Memory B cell (primary cell): Measurements from ENCODE around the gene MYO1H.
A peak's percentile ranks its signal among the peaks of the same experiment; 100 is the strongest.

ENCODE experiments used
- ATAC-seq: fragments of 150-1000 bp; cut with Tn5 transposase; 2 replicates; pipeline ENCODE4 v1.10.0; 2021; ENCODE audit warnings: low read depth, mild to moderate bottlenecking, moderate library complexity
- DNase-seq, 2 donors: peaks; one replicate each; pipeline ENCODE4 v3.0.0; 2022; ENCODE audit warnings: low spot score in 2 of 2
- H3K27ac Mint-ChIP-seq: one replicate; pipeline ENCODE4 v1.8.0; 2022; ENCODE audit warnings: mild to moderate bottlenecking, moderate library complexity, mixed read lengths
- H3K27me3 Mint-ChIP-seq: one replicate; pipeline ENCODE4 v1.8.0; 2022; ENCODE audit warnings: mixed read lengths
- H3K36me3 Mint-ChIP-seq: one replicate; pipeline ENCODE4 v1.8.0; 2022; ENCODE audit warnings: mild to moderate bottlenecking, mixed read lengths
- H3K4me1 Mint-ChIP-seq: one replicate; pipeline ENCODE4 v1.8.0; 2022; ENCODE audit warnings: mixed read lengths
- H3K4me3 Mint-ChIP-seq: one replicate; pipeline ENCODE4 v1.8.0; 2022; ENCODE audit warnings: mild to moderate bottlenecking, moderate library complexity, mixed read lengths
- H3K9me3 Mint-ChIP-seq: one replicate; pipeline ENCODE4 v1.8.0; 2022; ENCODE audit warnings: mixed read lengths

MYO1H gene

DNA sequence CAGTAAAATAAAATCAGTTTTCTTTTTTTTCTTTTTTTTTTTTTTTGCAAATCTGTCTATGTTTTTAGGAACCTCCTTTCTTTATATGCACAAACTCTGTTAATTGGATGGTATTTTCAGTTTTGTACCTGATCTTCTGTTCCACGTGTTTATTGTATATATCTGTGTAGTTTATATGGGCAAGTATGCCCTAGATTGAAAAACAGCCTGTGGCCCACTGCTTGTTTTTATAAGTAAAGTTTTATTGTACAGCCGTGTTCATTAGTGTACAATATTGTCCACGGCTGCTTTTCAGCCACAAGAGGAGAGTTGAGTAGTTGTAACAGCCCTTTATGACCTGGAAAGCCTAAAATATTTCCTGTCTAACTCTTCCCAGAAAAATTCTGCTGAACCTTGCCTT, 18.7 kb upstream of the MYO1H start:
- peaks cover 8% of the 10 kb centered on the region for H3K27me3 Mint-ChIP-seq
- no peaks in the 10 kb centered on the region for H3K9me3 Mint-ChIP-seq
- no peaks in the 10 kb centered on the region for H3K4me1 Mint-ChIP-seq
- no peak overlapping the region for H3K27ac Mint-ChIP-seq
- H3K4me3 Mint-ChIP-seq, result no peak overlapping the region
- DNase-seq, result no peak
- no peaks in the 10 kb centered on the region for H3K36me3 Mint-ChIP-seq
- no peak for ATAC-seq

DNA sequence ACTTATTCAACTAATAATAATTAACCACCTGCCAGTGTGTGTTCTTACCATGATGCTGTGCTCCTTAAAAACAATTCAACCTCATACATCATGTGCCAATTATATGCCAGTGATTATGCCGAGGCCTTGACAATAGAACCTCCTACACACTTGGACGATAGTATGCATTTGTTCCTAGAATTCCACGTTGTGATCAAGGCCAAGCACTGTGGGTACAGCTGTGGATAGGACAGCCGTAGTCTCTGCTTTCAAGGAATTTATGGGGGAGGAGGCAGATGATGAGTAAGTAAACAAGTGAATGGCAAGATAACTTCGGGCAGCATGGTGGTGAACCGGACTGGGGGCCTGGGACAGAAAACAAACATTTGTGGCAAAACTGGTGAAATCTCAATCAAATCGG, 18.0 kb upstream of the MYO1H start:
- Mint-ChIP-seq H3K27ac (no peak overlapping the region), H3K4me3 (no peak overlapping the region), H3K27me3 (peaks cover 8% of the 10 kb centered on the region), H3K36me3 (no peaks in the 10 kb centered on the region), H3K4me1 (no peaks in the 10 kb centered on the region), H3K9me3 (no peaks in the 10 kb centered on the region)
- DNase-seq, result no peak
- ATAC-seq, result no peak

GRCh38 chr12:109330282-109331230, 17.1 kb upstream of the MYO1H start:
- Mint-ChIP-seq H3K4me3 (no peak overlapping the region), H3K27ac (no peak overlapping the region), H3K27me3 (peaks cover 6% of the 10 kb centered on the region), H3K36me3 (no peaks in the 10 kb centered on the region), H3K9me3 (no peaks in the 10 kb centered on the region), H3K4me1 (no peaks in the 10 kb centered on the region)
- ATAC-seq (no peak), DNase-seq (no peak)

GRCh38 chr12:109331301-109331952, 16.3 kb upstream of the MYO1H start:
- Mint-ChIP-seq H3K36me3 (no peaks in the 10 kb centered on the region), H3K9me3 (no peaks in the 10 kb centered on the region), H3K27me3 (peaks cover 7% of the 10 kb centered on the region), H3K27ac (no peak overlapping the region), H3K4me3 (no peak overlapping the region), H3K4me1 (no peaks in the 10 kb centered on the region)
- ATAC-seq (no peak), DNase-seq (no peak)

DNA sequence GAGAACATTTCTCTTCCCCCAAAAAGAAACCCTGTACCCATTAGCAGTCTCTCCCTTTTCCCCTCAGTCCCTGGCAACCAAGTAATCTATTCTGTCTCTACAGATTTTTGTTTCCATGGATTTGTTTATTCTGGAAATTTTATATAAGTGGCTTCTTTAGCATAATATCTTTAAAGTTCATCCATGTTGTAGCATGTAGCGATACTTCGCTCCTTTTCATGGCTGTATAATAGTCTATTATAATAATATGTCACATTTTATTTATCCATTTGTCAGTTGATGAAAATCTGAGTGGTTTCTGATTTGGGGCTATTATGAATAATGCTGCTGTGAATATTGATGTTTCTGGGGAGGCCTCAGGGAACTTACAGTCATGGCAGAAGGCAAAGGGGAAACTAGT, 12.8 kb upstream of the MYO1H start:
- peaks cover 2% of the 10 kb centered on the region for H3K36me3 Mint-ChIP-seq
- no peak for DNase-seq
- ATAC-seq, result no peak
- no peak overlapping the region for H3K4me3 Mint-ChIP-seq
- no peaks in the 10 kb centered on the region for H3K4me1 Mint-ChIP-seq
- peaks cover 8% of the 10 kb centered on the region for H3K27me3 Mint-ChIP-seq
- H3K27ac Mint-ChIP-seq, result no peak overlapping the region
- peaks cover 2% of the 10 kb centered on the region for H3K9me3 Mint-ChIP-seq

DNA sequence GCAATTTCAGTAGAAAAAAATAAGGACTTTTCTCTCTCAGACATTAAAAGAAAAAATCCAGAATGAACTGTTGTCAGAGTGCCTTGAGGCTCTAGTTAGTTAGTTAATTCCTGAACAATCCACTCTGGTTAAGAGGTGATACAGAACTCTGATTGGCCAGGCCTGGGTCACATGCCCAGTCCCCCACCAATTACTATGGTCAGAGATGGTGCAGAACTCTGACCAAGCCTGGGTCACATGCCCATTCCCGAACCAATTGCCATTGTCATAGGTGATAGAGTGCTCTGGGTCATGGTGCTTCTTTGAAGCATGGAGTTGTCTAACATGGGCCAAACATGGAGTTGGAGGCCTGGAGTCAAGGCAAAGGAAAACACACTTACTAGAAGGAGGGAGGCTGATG, 11.1 kb upstream of the MYO1H start:
- DNase-seq (no peak), ATAC-seq (no peak)
- H3K9me3 Mint-ChIP-seq, result peaks cover 2% of the 10 kb centered on the region
- H3K36me3 Mint-ChIP-seq, result peaks cover 2% of the 10 kb centered on the region
- peaks cover 8% of the 10 kb centered on the region for H3K27me3 Mint-ChIP-seq
- H3K4me1 Mint-ChIP-seq, result no peaks in the 10 kb centered on the region
- H3K4me3 Mint-ChIP-seq, result no peak overlapping the region
- H3K27ac Mint-ChIP-seq, result no peak overlapping the region

- peaks cover 2% of the 10 kb centered on the region for H3K9me3 Mint-ChIP-seq
- no peak for ATAC-seq
- H3K27ac Mint-ChIP-seq, result no peak overlapping the region
- DNase-seq, result no peak
- no peak overlapping the region for H3K4me3 Mint-ChIP-seq
- H3K4me1 Mint-ChIP-seq, result no peaks in the 10 kb centered on the region
- peaks cover 9% of the 10 kb centered on the region for H3K27me3 Mint-ChIP-seq
- no peaks in the 10 kb centered on the region for H3K36me3 Mint-ChIP-seq
Observed at GRCh38 chr12:109343677-109344076, 4.0 kb upstream of the MYO1H start.

DNA sequence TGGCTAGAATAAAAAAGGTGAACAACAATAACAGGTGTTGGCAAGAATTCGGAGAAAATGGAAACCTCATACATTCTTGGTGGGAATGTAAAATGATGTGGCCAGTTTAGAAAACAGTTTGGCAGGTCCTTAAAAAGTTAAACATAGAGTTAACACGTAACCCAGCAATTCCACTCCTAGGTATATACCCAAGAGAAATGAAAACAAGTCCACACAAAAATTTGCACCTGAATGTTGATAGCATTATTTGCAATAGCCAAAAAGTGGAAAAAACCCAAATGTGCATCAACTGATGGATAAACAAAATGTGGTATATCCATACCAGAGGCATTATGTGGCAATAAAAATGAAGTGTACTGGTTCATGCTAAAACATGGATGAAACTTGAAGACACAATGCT, 2.3 kb upstream of the MYO1H start:
- peaks cover 2% of the 10 kb centered on the region for H3K9me3 Mint-ChIP-seq
- ATAC-seq (no peak), DNase-seq (no peak)
- H3K4me3 Mint-ChIP-seq, result no peak overlapping the region
- H3K36me3 Mint-ChIP-seq, result no peaks in the 10 kb centered on the region
- H3K4me1 Mint-ChIP-seq, result no peaks in the 10 kb centered on the region
- no peak overlapping the region for H3K27ac Mint-ChIP-seq
- H3K27me3 Mint-ChIP-seq, result peaks cover 6% of the 10 kb centered on the region

GRCh38 chr12:109346920-109347319, 780 bp upstream of the MYO1H start:
- DNase-seq (no peak), ATAC-seq (no peak)
- H3K4me3 Mint-ChIP-seq, result no peak overlapping the region
- peaks cover 4% of the 10 kb centered on the region for H3K27me3 Mint-ChIP-seq
- H3K9me3 Mint-ChIP-seq, result peaks cover 2% of the 10 kb centered on the region
- no peak overlapping the region for H3K27ac Mint-ChIP-seq
- no peaks in the 10 kb centered on the region for H3K36me3 Mint-ChIP-seq
- H3K4me1 Mint-ChIP-seq, result no peaks in the 10 kb centered on the region

DNA sequence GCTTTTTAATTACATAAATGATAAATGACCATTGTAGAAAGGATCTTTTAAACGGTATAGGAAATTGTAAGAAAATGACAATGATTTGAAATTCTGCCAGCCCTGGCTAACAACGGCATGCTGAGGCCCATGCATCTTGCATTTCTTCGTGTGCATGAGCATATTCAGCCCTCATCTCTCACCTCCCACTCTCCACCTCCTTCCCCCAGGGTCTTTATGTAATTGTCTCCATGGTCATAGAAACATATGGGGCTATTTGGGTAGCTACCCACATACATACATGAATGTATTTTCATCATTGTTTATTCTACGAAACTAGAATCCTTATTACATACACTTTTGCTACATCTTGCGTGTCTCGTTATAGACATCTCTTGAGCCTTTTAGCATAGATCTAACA, 4.5 kb downstream of the MYO1H start:
- Mint-ChIP-seq H3K36me3 (no peaks in the 10 kb centered on the region), H3K4me1 (no peaks in the 10 kb centered on the region), H3K4me3 (no peak overlapping the region), H3K9me3 (no peaks in the 10 kb centered on the region), H3K27ac (no peak overlapping the region), H3K27me3 (peaks cover 2% of the 10 kb centered on the region)
- ATAC-seq, result no peak
- no peak for DNase-seq

GRCh38 chr12:109356577-109356976, 8.9 kb downstream of the MYO1H start:
- Mint-ChIP-seq H3K27ac (no peak overlapping the region), H3K9me3 (no peaks in the 10 kb centered on the region), H3K4me3 (no peak overlapping the region)

DNA sequence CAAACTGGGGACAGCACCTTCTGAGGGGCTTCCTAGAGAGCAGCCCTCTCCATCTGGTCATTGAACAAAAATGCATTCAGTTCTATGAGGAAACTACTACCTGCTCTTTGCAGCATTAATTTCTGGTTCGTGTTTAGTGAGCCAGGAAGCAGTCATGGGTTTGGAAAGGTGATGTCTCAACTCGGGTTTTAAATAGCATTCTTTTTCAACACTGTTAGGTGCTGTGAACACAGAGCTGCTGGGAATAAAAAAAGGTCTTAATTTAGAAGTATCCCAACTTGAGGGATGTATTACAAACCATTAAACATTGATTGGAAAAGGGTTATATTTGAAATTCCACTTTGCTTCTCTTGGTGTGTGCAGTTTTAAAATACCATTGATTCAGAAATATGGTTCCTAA, 9.3 kb downstream of the MYO1H start:
- Mint-ChIP-seq H3K4me1 (no peaks in the 10 kb centered on the region), H3K27ac (no peak overlapping the region), H3K36me3 (no peaks in the 10 kb centered on the region), H3K9me3 (no peaks in the 10 kb centered on the region), H3K4me3 (no peak overlapping the region), H3K27me3 (peaks cover 2% of the 10 kb centered on the region)
- DNase-seq (no peak), ATAC-seq (no peak)

More at GRCh38 chr12:109356577-109356976, 8.9 kb downstream of the MYO1H start:
- DNase-seq (no peak), ATAC-seq (no peak)
- Mint-ChIP-seq H3K4me1 (no peaks in the 10 kb centered on the region), H3K36me3 (no peaks in the 10 kb centered on the region), H3K27me3 (peaks cover 2% of the 10 kb centered on the region)

DNA sequence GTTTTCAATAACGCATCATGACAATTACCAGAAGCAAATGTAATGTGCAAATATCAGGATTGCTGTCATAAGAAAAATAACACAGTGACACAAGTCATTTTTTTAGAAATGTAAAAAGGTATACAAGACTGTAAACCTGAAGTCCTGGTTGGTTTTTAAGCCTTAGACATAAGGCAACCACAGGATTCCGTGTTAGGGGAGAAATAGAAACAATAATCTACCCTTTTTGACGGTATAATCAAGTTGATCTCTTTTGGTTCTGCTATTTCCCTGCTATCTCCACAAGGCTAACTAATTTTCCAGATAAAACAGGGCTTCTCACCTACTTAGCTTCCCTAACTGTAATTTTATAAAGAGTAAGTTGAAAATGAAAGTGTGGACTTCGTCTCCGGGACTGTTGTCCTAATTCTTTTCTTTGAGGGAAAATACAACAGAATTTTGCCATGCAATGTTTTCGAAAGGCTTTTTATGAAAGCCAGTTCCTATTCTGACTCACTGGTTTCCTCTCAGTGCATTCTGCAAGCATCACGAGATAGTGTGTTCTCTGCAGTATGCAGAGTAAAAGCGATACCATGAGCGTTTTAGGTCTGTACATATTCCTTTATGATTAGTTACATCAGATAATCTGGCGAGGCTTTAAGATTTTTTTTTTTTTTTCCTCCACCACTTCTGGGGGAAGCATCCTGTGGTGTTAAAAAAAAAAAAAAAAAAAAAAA, 10.6 kb downstream of the MYO1H start:
- DNase-seq (no peak), ATAC-seq (no peak)
- no peaks in the 10 kb centered on the region for H3K36me3 Mint-ChIP-seq
- no peaks in the 10 kb centered on the region for H3K9me3 Mint-ChIP-seq
- H3K27ac Mint-ChIP-seq, result no peak overlapping the region
- no peaks in the 10 kb centered on the region for H3K4me1 Mint-ChIP-seq
- no peaks in the 10 kb centered on the region for H3K27me3 Mint-ChIP-seq
- H3K4me3 Mint-ChIP-seq, result peak overlapping the region; percentile 8

DNA sequence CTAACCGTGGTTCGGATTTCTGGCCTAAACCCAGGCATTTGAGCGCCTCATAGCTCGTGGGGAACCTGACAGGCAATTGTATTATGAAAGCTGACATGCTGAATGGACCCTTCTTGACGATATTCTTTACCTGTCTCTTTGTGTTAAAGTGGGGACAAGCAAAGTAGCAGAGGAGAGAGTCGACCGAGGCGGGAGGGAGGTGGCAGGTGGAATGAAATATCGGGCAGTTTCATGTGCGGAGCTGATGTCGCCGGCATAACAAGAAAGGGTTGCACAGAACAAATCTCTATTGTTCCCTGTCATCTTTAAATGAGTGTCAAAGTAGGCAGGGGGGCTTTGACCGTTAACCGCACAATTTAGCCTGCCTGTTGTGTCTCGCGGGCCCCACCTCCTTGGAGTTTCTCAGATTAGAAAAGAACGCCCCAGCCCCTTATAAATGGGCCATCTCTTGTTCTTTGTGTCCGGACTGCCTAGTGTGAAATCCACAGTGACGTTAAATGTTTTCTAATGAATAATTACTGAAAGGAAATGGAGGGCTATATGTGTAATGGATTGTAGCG, 11.5 kb downstream of the MYO1H start:
- Mint-ChIP-seq H3K27me3 (no peaks in the 10 kb centered on the region), H3K36me3 (no peaks in the 10 kb centered on the region), H3K4me1 (no peaks in the 10 kb centered on the region), H3K4me3 (no peak overlapping the region), H3K27ac (no peak overlapping the region), H3K9me3 (no peaks in the 10 kb centered on the region)
- DNase-seq, result no peak
- ATAC-seq, result no peak
